ENCODE measurements around the gene C1orf159.
"Not testable (repeated sequence)": the region's sequence is repeated elsewhere in the genome, so short reads cannot be mapped to it uniquely, and the experiment has no call there.

Gene C1orf159

GRCh38 chr1:1149416-1149815 lies 33.5 kb upstream of the C1orf159 start:
- DNase-seq (ENCODE audit: low spot score): no peak

GRCh38 chr1:1148569-1148968 lies 32.7 kb upstream of the C1orf159 start:
- DNase-seq (ENCODE audit: low spot score): no peak

- DNase-seq (ENCODE audit: low spot score): no peak
Observed at GRCh38 chr1:1148061-1148460, 32.2 kb upstream of the C1orf159 start.

DNA sequence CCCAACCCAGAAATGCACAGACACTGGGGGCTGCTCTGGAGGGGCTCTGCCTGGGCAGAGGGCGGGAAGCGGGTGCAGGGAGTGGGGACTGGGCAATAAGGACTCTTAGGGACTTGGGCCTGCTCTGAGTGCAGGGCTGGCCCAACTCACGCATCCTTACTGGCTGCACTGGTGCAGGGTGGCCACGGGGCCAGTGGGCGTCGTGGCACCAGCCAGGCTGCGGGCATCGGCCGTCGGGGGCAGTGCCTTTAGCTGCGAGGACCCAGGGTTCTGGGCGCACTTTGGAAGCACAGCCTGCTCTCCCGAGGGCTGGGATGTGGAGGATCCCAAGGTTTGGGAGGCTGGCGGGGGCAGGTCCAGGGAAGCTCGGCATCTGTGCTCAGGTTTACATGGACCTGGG lies 30.7 kb upstream of the C1orf159 start:
- DNase-seq (ENCODE audit: low spot score): no peak

DNA sequence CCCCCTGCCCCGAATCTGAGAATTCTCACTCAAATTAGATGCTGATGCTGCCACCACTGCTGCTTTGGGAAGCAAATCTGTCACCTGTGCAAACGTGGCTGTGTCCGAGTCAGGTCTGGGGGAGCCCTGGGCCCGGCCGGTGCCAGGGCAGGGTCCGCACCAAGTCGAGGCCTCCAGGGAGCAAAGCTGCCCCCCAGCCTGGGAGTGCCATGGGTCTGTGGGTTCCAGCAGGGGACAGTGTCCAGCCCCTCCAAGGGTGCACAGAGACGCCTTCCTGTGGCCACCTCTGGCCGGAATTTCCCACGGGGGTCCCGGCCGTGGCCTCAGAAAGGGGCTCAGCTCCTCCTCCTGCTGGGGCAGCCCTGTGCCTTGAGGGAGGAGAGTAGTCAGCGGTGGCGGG lies 30.1 kb upstream of the C1orf159 start:
- no peak for DNase-seq (ENCODE audit: low spot score)

- DNase-seq (ENCODE audit: low spot score): no peak
Observed at GRCh38 chr1:1145547-1145914, 29.6 kb upstream of the C1orf159 start.

DNA sequence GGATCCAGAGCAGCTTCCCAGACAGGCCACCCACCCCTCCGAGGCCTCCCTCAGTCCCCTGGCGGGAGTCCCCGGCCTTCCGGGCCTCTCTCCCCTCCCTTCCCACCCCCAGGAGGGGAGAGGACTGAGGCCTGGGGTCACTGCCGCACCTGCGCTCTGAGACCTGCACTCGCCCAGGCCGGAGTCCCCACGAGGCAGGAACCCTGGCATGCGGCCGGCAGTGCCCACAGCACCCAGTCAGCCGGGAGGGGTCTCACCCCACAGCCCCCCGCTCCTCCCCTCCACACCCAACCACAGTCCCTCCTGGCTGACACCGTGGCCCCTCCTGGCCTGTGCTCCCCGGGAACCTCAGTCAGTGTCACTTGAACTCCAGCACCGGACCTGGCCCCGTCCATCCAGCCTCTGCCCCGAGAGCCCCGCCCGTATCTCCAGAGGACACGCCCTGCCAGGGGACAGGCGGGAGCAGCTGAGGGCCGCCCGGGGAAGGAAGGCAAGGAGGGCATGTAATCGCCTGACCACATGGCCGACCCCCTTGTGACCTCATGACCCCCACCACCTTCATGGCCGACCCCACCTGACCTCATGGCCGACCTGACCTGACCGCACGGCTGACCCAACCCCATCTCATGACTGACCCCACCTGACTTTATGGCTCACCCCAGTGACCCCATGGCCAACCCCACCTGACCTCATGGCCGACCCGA lies 29.1 kb upstream of the C1orf159 start:
- no peak for DNase-seq (ENCODE audit: low spot score)

- no peak for DNase-seq (ENCODE audit: low spot score)
Observed at GRCh38 chr1:1144122-1144842, 28.4 kb upstream of the C1orf159 start.

- DNase-seq (ENCODE audit: low spot score): no peak
Observed at GRCh38 chr1:1143636-1144035, 27.7 kb upstream of the C1orf159 start.

- DNase-seq (ENCODE audit: low spot score): no peak
Observed at GRCh38 chr1:1142844-1143243, 27.0 kb upstream of the C1orf159 start.

- DNase-seq (ENCODE audit: low spot score): not testable (repeated sequence)
Observed at GRCh38 chr1:1142352-1142751, 26.5 kb upstream of the C1orf159 start.

DNA sequence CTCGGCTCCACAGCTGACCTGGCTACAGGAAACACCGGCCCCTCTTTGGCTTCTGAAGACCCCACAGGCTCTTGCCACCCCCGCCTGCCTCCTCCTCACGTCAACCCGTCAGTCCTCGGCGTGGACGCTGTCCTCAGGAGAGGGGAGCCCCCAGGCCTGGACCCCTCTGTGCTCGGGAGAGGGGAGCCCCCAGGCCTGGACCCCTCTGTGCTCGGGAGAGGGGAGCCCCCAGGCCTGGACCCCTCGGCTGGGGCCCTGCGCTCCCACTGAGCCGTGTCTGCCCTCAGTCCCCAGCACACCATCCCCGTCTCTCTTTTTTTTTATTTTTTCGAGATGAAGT lies 26.0 kb upstream of the C1orf159 start:
- no peak for DNase-seq (ENCODE audit: low spot score)

GRCh38 chr1:1141244-1141910 lies 25.5 kb upstream of the C1orf159 start:
- no peak for DNase-seq (ENCODE audit: low spot score)

GRCh38 chr1:1140673-1141072 lies 24.8 kb upstream of the C1orf159 start:
- no peak for DNase-seq (ENCODE audit: low spot score)

DNA sequence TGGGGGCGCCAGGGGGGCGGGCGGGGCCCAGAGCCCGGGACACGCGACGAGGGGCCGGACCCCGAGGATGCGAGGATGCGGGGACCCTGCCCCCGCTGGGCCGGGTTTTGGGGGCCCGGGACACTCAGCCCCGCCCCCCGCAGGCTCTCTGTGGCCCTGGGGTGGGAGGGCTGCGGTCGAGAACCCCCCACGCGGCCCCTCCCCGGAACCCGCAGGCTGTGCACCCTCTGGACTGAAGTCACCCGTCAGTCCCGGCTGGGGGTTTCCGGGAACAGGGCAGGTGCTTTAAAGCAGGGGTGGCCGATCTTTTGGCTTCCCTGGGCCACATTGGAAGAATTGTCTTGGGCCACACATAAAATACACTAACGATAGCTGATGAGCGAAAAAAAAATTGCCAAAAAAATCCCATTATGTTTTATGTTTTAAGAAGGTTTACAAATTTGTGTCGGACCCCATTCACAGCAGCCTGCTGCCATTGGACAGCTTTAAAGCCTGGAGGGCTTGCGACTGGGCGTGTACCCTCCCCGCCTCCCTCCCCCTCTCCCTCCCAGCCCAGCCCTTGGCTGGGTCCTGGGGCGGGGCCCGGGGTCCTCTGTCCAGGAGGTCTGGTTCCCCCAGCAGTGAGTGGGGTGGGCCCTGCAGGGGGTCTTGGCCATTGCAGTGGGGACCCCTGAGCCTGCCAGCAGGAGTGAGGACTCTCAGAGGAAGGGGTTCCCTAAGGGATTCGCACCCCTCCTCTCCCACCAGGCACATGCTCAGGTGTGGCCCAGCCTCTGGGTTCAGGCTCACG lies 21.6 kb upstream of the C1orf159 start:
- DNase-seq (ENCODE audit: low spot score): no peak

DNA sequence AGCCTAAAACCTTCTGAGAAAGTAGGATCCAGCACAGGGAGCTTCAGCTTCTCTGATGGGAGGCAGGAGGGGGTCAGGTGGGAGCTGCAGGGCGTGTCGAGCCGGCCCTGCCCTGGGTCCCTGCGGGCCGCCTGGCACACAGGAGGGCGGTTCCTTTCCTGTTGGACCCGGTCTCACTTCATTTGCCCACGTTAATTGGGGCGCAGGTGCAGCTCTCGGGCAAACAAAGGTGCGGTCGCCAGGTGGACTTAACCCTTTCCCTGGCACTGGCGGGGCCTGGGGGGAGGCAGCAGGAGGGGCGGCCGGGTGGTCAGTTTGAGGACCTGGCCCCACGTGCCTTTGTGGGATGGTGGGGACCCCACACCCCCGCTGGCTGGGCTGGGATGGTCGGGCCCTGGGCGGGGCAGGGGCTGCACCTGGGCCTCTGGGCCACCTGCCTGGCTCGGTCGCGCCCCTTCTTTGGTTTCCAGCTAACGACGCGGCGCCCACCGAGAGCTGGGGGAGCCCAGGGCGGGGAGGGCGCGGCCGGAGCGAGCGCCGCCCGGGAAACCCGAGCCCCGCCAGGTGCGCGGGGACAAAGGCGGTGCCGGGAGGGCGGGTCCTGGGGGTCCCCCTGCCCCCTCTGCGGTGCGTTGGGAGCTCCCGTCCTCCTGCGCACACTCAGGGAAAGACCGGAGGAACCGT lies 20.8 kb upstream of the C1orf159 start:
- DNase-seq (ENCODE audit: low spot score): no peak

GRCh38 chr1:1135339-1136136 lies 19.6 kb upstream of the C1orf159 start:
- DNase-seq (ENCODE audit: low spot score): no peak

DNA sequence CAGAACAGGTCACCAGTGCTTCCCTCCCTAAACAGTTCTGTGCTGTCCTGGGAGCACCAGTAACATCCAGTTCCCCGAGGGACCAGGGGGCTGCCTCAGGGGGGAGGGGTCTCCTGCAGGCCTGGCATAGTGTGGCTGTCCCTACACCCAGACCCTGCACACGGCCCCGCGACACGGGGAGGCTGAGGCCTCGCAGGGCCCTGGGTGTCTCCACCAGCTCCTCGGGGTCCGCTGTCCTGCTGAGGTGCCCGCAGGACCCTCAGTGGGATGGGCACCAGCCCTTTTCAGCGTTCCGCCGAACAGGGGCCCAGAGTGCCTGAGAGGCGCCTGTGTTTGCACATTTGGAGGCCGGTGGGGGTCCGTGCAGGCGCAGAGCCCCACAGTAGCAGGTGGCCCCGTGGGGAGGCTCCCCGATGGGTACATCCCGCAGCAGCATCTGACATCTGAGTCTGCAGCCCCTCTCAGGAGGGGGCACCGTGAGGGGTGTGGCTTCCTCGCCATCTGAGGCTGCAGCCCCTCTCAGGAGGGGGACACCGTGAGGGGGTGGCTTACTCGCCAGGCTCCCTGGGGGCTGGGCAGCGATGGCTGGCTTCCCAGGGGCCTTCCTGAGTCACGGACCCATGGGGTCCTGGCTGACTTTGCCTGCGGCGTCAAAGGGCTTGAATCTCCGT lies 18.5 kb upstream of the C1orf159 start:
- no peak for DNase-seq (ENCODE audit: low spot score)

GRCh38 chr1:1132956-1133750 lies 17.3 kb upstream of the C1orf159 start:
- no peak for DNase-seq (ENCODE audit: low spot score)
